Parathyroid adenoma (tissue), 2 donors: Measurements from ENCODE around the gene CFAP45.

ENCODE experiments used
- H2AFZ ChIP-seq: fragments of 300-600 bp; sonication (generic); one replicate; pipeline ENCODE4 v1.7.0; 2017; ENCODE audit warnings: antibody characterized with exemption, mild to moderate bottlenecking
- H3K27ac ChIP-seq: fragments of 300-600 bp; sonication (generic); one replicate; pipeline ENCODE4 v1.7.0; 2017
- H3K27me3 ChIP-seq: fragments of 300-600 bp; sonication (generic); one replicate; pipeline ENCODE4 v1.7.0; 2017; ENCODE audit warnings: low read length; ENCODE audit not compliant: control insufficient read depth, insufficient read depth
- H3K36me3 ChIP-seq: fragments of 300-600 bp; sonication (generic); one replicate; pipeline ENCODE4 v1.7.0; 2017; ENCODE audit warnings: low read length; ENCODE audit not compliant: control insufficient read depth, insufficient read depth
- H3K4me1 ChIP-seq: fragments of 300-600 bp; sonication (generic); one replicate; pipeline ENCODE4 v1.7.0; 2017; ENCODE audit warnings: control low read depth
- H3K4me2 ChIP-seq: fragments of 300-600 bp; sonication (generic); one replicate; pipeline ENCODE4 v1.7.0; 2017; ENCODE audit warnings: low read length
- H3K4me3 ChIP-seq: fragments of 300-600 bp; sonication (generic); one replicate; pipeline ENCODE4 v1.7.0; 2017; ENCODE audit warnings: low read depth, low read length
- H3K79me2 ChIP-seq: fragments of 300-600 bp; sonication (generic); one replicate; pipeline ENCODE4 v1.7.0; 2017; ENCODE audit warnings: control low read depth
- H3K9ac ChIP-seq: fragments of 300-600 bp; sonication (generic); one replicate; pipeline ENCODE4 v1.7.0; 2017; ENCODE audit warnings: mild to moderate bottlenecking
- H3K9me3 ChIP-seq: fragments of 300-600 bp; sonication (generic); one replicate; pipeline ENCODE4 v1.7.0; 2017; ENCODE audit warnings: low read length; ENCODE audit not compliant: control insufficient read depth
- CTCF ChIP-seq: fragments of 300-600 bp; sonication (generic); IDR thresholded peaks from one replicate; pipeline ENCODE4 v1.7.0; 2017; ENCODE audit warnings: antibody characterized with exemption, mild to moderate bottlenecking
- donor health status: primary hyperparathyroidism.

CFAP45 gene

DNA sequence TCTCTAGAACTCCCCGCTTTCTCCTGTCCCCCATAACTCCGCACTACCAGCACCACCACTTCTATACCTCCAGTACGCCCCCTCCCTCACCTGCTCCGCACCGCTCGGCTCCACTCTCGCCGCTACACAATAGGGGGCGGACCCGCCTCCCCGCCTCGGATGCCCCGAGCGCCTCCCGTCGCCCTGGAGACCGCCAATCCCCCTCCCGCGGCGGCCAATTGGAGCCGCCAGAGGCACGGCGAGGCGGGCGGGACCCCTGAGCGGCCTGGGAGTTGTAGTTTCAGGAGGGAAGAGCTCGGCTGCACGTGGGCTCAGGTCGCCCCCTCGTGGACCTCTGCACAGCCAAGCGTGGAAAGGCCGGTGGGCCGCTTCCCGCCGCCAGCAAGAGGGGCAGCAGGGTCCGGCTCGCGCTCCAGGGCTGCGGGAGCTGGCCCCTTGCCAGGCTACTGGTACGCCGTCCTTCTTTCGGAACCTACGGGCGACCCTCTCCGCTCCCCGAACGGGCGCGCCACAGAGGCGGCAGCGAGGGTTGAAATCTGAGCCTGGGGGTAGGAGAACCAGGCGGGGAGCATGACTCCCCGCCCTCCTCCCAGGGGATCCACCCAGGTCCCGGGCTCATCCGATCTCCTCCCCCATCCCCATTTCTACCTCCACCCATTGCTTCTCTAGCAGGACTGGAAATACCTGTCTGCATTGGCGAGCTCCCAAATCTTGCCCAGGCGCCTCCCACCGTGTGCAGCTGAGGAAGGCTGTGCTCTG, 45.7 kb upstream of the CFAP45 start, which contains the start of gene IGSF9:
TSS of gene IGSF9 (minus strand) at position 131 of the 759 bp plus-strand sequence. CDS start 2,159 bp downstream, outside the sequence.
- Histone ChIP-seq H3K36me3 (no peaks in the 10 kb centered on the region), H3K4me2 (peak within 1 kb of the TSS; percentile 92), H2AFZ (peak within 1 kb of the TSS; percentile 61), H3K4me3 (peak within 1 kb of the TSS; percentile 66), H3K4me1 (peaks cover 17% of the 10 kb centered on the region), H3K79me2 (no peaks in the 10 kb centered on the region), H3K27me3 (no peaks in the 10 kb centered on the region), H3K27ac (peak within 1 kb of the TSS; percentile 87), H3K9ac (no peak within 1 kb of the TSS), H3K9me3 (no peaks in the 10 kb centered on the region)
- TF ChIP-seq CTCF, result peak; percentile 45

- H3K36me3 ChIP-seq, result no peaks in the 10 kb centered on the region
- H3K4me1 ChIP-seq, result peaks cover 20% of the 10 kb centered on the region
- no peak overlapping the region for H3K27ac ChIP-seq
- H3K9ac ChIP-seq, result no peak overlapping the region
- H3K4me3 ChIP-seq, result peak overlapping the region; percentile 66
- no peaks in the 10 kb centered on the region for H3K9me3 ChIP-seq
- peak overlapping the region; percentile 92 for H3K4me2 ChIP-seq
- H2AFZ ChIP-seq, result peak overlapping the region; percentile 61
- no peaks in the 10 kb centered on the region for H3K27me3 ChIP-seq
- TF ChIP-seq CTCF, result no peak
- H3K79me2 ChIP-seq, result no peaks in the 10 kb centered on the region
These were observed 44.9 kb upstream of the CFAP45 start for GRCh38 chr1:159944623-159945455.

DNA sequence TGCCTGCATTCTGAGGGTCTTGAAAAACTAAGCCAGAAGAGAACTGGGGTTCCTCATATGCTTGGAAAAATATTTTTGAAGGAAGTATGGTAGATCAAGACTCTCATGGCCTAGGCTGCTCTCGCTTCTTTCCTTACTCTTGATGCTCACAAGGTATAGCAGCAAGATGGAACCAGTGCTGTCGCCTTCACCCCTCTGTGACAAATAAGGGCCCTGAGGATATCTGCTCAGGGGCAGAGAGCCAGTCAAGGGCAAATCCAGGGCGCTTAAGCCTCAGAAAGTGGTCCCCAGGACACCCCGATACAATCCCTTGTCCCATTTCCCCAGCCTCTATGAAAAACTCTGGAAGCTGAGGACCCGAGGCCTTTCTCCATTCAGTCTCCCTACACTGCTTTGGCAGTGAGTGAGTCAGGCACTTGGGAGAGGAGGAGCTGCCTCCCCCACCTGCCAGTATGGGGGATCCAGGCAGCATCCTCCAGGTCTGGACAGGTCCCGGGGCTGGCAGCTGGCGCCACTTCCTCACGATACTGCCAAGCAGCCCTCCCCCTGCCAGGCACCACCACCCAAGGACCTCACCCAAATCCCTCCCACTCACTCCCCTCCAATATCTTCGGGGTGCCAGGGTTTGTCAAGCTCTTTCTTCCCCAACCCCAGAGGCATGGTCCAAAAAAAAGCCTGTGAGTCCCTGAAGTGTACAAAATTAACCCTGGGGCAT, 44.1 kb upstream of the CFAP45 start:
- Histone ChIP-seq H3K4me3 (peak overlapping the region; percentile 66), H3K79me2 (no peaks in the 10 kb centered on the region), H2AFZ (no peak overlapping the region), H3K4me1 (peaks cover 18% of the 10 kb centered on the region), H3K27me3 (no peaks in the 10 kb centered on the region), H3K36me3 (no peaks in the 10 kb centered on the region), H3K27ac (no peak overlapping the region), H3K9ac (no peak overlapping the region), H3K9me3 (no peaks in the 10 kb centered on the region), H3K4me2 (no peak overlapping the region)
- no peak for TF ChIP-seq CTCF

DNA sequence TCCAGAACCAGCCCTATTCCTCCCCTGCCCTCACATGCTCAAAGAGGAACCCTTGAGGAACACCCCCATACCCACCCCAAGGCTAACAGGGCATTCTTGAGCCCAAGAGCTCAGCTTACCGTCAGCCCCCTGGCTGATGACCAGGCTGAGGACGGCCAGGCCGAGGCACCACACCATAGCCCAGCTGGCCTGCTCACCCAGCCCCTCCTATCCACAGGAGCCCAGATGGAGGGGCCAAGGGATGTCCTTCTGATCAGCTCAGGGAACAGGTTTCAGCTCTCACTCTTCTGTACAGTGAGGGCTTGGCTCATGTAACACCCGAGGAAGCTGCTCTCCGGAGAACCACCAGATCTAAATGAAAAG, 43.3 kb upstream of the CFAP45 start:
- H3K4me2 ChIP-seq, result no peak overlapping the region
- H3K9me3 ChIP-seq, result no peaks in the 10 kb centered on the region
- H3K4me1 ChIP-seq, result peaks cover 15% of the 10 kb centered on the region
- no peak overlapping the region for H2AFZ ChIP-seq
- no peak overlapping the region for H3K27ac ChIP-seq
- H3K36me3 ChIP-seq, result no peaks in the 10 kb centered on the region
- no peaks in the 10 kb centered on the region for H3K27me3 ChIP-seq
- no peak overlapping the region for H3K9ac ChIP-seq
- H3K4me3 ChIP-seq, result no peak overlapping the region
- TF ChIP-seq CTCF, result no peak
- no peaks in the 10 kb centered on the region for H3K79me2 ChIP-seq
